Umbilical cord (tissue), 2 donors: ENCODE data around the gene GRIA1. TPM values are rescaled to one million over a fixed set of nuclear protein-coding genes. Genes with fewer than 3 reads are reported as not detected.

Experiments used
- DNase-seq: peaks from one replicate; pipeline ENCODE4 v3.0.0-alpha.2; 2015; ENCODE audit warnings: low spot score
- total RNA-seq: library from RNA; depleted of rRNA; stranded (reverse); fragments of >200 nt; gene quantifications from one replicate; pipeline ENCODE4 v1.2.3, GENCODE V29; 2014; ENCODE audit warnings: low replicate concordance; ENCODE audit not compliant: insufficient read depth

The GRIA1 gene
- total RNA-seq, 1 donor from 2014 or later, result 0.72 TPM

GRCh38 chr5:153779836-153780235 is 289.4 kb downstream of the GRIA1 start:
- DNase-seq, result no peak

- DNase-seq, result no peak
Measured at GRCh38 chr5:153780876-153781705, 290.6 kb downstream of the GRIA1 start.

DNA sequence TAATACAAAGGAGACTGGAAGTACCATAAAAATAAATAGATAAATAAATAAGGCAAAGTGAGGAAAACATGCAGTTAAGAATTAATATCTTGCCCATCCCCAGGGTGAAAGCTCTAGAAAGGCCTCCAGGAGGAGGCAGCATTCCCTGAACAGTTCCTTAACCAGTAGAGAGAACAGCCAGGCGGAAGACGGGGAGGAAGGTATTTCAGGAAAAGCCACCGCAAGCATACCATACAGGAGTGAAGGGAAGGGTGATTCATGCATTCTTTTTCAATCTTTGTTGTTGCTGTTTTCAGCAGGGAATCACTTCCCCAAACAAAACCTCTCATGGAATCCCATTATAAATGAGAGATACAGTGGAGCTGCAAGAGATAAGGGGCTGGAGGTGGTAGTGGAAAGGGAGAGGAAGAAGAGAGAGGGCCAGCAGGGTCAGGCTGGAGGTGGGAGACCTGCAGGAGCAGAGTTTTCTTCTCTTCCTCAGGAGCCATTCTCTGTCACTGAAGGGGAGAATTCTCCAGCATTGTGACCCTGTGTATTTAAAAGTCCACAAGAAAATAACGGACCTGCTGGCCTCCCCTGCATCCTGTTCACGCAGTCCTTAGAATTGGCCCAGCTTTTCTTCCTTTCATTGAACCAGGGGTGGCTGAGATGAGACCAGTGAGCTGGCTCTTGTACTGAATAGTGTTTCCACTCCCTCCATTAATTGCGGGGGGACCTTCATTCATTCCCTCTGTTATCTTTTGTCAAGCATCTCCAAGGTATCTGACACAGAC is 292.3 kb downstream of the GRIA1 start:
- DNase-seq, result no peak

- DNase-seq, result no peak
Measured at GRCh38 chr5:153783362-153783658, 292.8 kb downstream of the GRIA1 start.

GRCh38 chr5:153784277-153784676 is 293.8 kb downstream of the GRIA1 start:
- DNase-seq, result no peak

DNA sequence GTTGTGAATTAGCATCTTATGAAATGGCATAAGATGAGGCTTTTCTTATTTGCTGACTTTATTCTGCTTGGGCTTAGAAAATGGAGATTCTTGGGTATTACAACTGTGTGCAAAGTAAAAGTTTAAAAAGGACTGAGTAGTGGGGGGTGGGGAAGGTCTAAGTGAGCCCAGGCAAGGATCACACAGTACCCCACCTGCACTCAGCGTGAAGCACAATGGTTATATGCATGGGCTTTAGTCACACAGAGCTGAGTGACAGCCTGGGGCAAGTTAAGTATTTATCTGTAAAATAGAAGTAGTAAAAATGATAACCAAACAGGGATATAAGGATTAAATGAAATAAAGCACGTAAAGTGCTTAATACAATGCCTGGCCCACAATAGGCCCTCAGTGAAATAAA is 300.9 kb downstream of the GRIA1 start:
- DNase-seq, result no peak

DNA sequence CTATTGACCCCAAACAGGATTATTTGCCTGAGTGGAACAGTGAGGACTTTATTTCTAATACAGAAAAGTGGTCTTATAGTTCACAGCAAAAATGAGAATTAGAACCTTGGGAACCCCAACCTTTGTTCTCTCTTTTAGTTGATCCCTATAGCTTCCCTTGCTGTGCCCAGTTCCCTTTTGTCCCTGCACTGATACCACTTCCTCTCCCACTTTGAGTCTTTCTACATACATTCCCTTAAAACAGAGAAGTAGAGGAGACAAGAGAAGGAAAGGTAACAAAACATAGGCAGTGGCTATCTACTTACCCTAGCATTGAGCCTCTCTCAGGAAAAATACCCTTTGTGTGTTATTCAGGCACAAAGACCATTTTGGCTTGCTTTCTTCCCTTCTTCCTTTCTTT is 301.8 kb downstream of the GRIA1 start:
- DNase-seq, result peak; percentile 15

DNA sequence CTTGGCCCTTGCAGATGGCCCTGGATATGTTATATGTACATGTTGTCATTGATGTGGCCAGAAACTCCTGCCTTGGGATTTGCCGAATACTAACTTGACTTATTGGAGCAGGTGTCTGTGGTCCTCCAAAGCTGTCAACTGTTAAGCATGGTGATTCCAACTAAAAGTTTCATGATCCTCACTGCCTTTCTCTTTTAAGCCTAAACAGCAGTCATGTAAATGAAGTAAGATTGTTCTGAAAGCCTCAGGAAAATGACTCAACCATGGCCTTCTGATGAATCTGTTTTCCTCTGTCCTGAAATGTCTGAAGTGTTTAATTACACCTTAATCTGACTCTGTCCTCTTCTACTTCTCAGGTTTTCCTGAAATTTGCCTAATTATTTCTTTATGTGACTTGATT is 303.2 kb downstream of the GRIA1 start:
- DNase-seq, result no peak

GRCh38 chr5:153794327-153794726 is 303.9 kb downstream of the GRIA1 start:
- no peak for DNase-seq

DNA sequence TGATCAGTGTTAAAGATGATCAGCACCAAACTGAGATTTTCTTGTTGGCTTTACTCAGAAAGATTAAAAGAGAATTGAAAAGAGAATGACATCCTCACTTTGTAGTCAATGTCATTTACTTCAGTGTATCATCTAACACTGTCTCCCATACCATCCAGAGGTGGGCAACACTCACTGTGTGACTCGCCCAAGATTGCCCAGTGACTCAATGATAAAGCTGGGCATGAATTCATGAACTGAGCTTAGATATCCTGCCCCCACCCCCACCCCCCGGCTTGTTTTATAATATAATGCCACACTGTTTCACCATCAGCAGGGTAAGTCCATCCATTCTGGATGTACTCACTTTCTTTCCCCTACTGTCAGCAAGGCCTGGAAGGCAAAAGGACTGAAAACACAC is 306.1 kb downstream of the GRIA1 start:
- DNase-seq, result no peak

DNA sequence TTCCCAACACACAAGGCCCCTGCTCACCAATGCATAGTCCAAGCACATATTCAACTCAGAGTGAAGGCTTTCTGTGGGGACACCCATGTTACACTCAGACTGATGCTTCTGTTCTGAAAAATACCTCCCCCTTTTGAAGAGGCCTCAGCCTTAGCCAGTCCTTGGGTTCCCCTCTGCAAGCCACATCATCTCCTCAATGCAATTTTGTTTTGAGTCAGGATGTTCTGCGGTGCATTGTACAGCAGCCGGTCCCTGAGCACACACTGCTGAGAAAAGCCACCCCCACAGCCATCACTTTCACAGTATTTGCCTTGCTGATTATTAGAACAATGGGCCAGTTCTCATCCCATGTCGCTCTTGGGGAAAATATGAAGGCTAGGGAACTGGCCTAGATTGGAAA is 307.0 kb downstream of the GRIA1 start:
- DNase-seq, result no peak

- DNase-seq, result no peak
Measured at GRCh38 chr5:153798830-153799229, 308.4 kb downstream of the GRIA1 start.

DNA sequence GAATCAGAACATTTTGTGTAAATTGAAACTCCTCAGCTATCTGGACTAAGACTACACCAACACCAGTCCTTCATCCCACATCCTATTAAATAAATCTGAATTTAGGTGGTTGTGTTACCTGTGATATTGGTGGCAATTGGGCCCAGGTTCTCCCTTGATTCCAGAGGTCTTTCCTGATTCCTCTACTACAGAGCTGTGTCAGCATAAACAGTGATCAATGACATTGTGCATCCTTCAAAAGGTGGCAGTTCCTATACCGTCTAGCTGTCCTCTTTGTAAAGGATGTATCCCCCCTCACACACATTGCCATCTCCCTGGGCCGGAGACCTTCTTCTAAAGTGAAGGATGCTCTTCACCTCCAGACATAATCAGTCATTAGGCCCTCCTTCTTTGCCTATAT is 309.0 kb downstream of the GRIA1 start:
- DNase-seq, result no peak

- no peak for DNase-seq
Measured at GRCh38 chr5:153802050-153802821, 311.8 kb downstream of the GRIA1 start.

DNA sequence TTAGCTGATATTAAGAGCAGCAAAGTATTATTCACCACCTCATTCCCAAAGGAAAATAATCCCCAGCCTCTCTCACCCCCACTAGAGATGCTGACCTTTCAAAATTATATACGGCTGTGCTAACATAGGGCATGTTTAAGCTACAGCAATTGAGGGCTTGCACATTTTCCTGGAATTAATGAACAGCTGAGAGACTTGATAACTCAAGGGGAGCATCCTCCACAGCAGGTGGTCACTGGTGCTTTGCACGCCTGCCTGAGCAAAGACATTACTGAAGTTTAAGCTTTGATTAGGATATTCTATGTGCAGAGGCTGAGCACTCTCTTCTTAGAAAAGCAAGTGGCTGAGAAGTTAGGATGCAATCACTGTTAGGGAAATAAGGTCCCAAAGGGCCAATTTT is 317.3 kb downstream of the GRIA1 start:
- DNase-seq, result no peak

- no peak for DNase-seq
Measured at GRCh38 chr5:153809166-153809565, 318.7 kb downstream of the GRIA1 start.

DNA sequence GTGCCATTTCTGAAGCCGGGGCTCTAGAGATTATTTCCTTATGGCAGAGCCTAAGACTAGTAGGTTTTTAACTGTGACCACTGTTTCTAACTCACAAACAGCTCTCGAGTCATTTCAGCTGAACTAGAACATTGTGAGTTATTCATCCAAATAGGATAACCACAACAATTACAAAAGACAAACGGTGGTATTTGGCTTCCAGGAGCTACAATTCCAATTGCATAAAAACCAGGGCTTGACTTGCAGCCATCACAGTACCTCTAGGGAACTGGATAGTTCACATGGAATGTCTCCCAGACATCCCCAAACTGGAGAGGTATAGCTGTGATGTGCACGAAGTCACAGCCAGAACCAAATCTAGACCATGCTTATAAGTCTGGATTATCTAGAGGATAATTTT is 323.4 kb downstream of the GRIA1 start:
- DNase-seq, result no peak

DNA sequence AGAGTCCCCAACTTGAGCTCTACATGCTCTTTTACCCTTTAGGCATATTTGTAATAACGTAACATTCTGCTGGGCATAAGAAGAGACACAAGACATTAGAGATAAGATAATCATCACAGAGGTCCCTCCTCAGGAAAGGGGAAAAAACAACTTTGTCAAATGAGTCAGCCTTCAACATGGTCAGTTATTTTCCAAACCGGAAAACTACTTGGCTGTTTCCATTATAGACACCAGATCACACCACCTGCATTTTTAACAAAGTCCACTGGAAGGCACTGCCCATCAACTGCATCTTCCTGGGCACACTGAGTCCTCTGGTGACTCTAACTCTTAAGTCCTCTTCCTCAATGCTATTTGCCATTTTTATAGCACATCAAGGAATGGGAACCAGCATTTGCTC is 326.4 kb downstream of the GRIA1 start:
- DNase-seq, result no peak

GRCh38 chr5:153818626-153819025 is 328.2 kb downstream of the GRIA1 start:
- no peak for DNase-seq

GRCh38 chr5:153823036-153823435 is 332.6 kb downstream of the GRIA1 start:
- no peak for DNase-seq

DNA sequence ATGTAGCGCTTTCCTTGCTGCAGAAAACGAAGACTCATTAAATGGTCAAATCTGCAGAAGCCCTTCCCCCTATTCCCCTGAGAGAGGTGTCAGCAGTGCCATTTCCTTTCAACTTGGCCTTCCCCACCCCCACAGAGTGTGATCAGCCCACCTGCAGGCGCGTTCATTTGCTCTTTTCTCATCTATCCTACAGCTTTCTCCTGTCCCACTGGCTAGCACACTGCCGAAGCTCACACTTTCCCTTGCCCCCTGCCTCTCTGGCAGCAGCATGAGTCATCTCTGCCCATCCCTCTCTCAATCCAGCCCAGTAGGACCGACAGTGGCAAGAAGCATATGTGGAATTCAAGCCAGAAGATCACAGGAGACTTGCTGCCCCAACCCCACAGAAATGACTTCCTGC is 334.4 kb downstream of the GRIA1 start:
- no peak for DNase-seq

GRCh38 chr5:153827397-153827796 is 336.9 kb downstream of the GRIA1 start:
- no peak for DNase-seq
